BLaER1 treated with 17β-estradiol and CSF1 and Interleukin-3, amounts not matched to agents 10 nM and 100 nM (cell line): ENCODE measurements around the gene OR5AP2.
"Not testable (repeated sequence)": the region's sequence is repeated elsewhere in the genome, so short reads cannot be mapped to it uniquely, and the experiment has no call there.

Source experiments
- H3K27ac ChIP-seq, 11 experiments: shearing (Covaris generic); formaldehyde crosslinking; 2 replicates each; pipeline ENCODE4 v1.8.1; 2022
- H3K27me3 ChIP-seq, 11 experiments: shearing (Covaris generic); formaldehyde crosslinking; 2 replicates each; pipeline ENCODE4 v1.8.1; 2022
- H3K36me3 ChIP-seq, 11 experiments: shearing (Covaris generic); formaldehyde crosslinking; 2 replicates each; pipeline ENCODE4 v1.8.1; 2022
- H3K4me1 ChIP-seq, 10 experiments: shearing (Covaris generic); formaldehyde crosslinking; 2 replicates each; pipeline ENCODE4 v1.8.1; 2022
- H3K4me2 ChIP-seq, 11 experiments: shearing (Covaris generic); formaldehyde crosslinking; 2 replicates each; pipeline ENCODE4 v1.8.1; 2022
- H3K4me3 ChIP-seq, 10 experiments: shearing (Covaris generic); formaldehyde crosslinking; 2 replicates each; pipeline ENCODE4 v1.8.1; 2022
- H3K9ac ChIP-seq, 11 experiments: shearing (Covaris generic); formaldehyde crosslinking; 2 replicates each; pipeline ENCODE4 v1.8.1; 2022
- H3K9me3 ChIP-seq, 11 experiments: shearing (Covaris generic); formaldehyde crosslinking; replicated peaks in 1 of 11; 2 replicates each; pipeline ENCODE4 v1.8.1; 2022
- H4K20me1 ChIP-seq, 11 experiments: shearing (Covaris generic); formaldehyde crosslinking; 2 replicates each; pipeline ENCODE4 v1.8.1; 2022
- Cebpa-rat ChIP-seq, 11 experiments: shearing (Covaris generic); IDR thresholded peaks; 2 replicates each; pipeline ENCODE4 v1.8.1; 2022

OR5AP2 gene

GRCh38 chr11:56642339-56642738 is at the start of gene OR5AP2:
OR5AP2 (minus strand) TSS chr11:56642439; CDS start chr11:56642439, 0 bp downstream.
- no peaks in the 10 kb centered on the region for H3K27me3 ChIP-seq
- H3K4me1 ChIP-seq, result no peaks in the 10 kb centered on the region

GRCh38 chr11:56691179-56691578 is 48.9 kb upstream of the OR5AP2 start:
- H3K9ac ChIP-seq, H3K27ac ChIP-seq, H3K4me3 ChIP-seq, H3K4me1 ChIP-seq, H3K9me3 ChIP-seq, H4K20me1 ChIP-seq, H3K27me3 ChIP-seq, H3K36me3 ChIP-seq, H3K4me2 ChIP-seq: not testable (repeated sequence)

More at GRCh38 chr11:56642339-56642738, at the start of gene OR5AP2:
- Histone ChIP-seq H4K20me1 (no peaks in the 10 kb centered on the region), H3K9me3 (no peaks in the 10 kb centered on the region), H3K4me3 (no peak within 1 kb of the TSS), H3K27ac (no peak within 1 kb of the TSS), H3K9ac (no peak within 1 kb of the TSS), H3K36me3 (no peaks in the 10 kb centered on the region), H3K4me2 (no peak within 1 kb of the TSS)
- no peak for TF ChIP-seq Cebpa-rat (IDR thresholded peaks at IDR 0.05)

DNA sequence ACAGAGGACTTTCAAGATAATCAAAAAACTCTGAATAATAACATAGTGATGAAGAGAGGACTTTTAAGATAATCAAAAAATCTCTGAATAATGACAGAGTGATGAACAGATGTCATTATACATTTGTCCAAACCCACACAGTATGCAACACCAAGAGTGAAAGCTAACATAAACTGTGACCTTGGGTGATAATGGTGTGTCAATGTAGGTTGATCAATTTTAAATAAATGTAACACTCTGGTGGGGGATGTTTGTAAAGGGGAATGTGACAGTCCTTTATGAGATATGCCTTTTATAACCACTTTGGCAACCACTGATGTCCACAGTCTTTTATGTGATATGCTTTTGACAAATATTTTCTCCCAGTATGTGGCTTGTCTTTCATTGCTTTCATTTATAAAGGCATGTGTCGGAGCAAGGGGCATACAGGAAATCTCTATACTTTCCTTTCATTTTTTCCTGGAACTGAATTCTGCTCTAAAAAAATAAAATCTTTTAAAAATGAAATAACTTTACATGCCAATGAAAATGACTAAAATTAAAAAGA is 46.4 kb upstream of the OR5AP2 start:
- no peak for TF ChIP-seq Cebpa-rat (IDR thresholded peaks at IDR 0.05)
- Histone ChIP-seq H3K36me3 (no peaks in the 10 kb centered on the region), H3K27ac (no peak overlapping the region)

DNA sequence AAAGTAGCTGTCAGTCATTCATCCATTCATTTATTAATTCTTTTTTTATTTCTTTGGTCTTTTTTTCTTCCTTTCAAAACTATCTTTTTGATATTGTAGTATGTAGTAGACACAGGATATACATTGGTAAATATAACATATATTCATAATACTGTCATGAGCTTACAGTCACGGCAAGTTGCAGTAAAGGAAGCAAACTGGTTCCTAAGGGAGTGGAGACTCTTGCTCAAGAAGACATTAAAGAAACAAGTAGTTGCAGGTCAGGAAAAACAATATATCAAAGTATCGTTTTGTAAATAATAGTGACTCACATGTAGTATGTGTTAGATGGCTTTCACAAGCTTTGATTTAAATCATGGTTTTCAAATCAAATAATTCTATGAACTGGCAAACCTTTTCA is 28.7 kb upstream of the OR5AP2 start:
- H3K4me2 ChIP-seq, result no peak overlapping the region
- no peak overlapping the region for H3K4me3 ChIP-seq
- no peak overlapping the region for H3K27ac ChIP-seq
- H3K4me1 ChIP-seq, result no peaks in the 10 kb centered on the region
- no peaks in the 10 kb centered on the region for H3K27me3 ChIP-seq
- H3K9me3 ChIP-seq, result no peaks in the 10 kb centered on the region
- no peak overlapping the region for H3K9ac ChIP-seq
- H3K36me3 ChIP-seq, result no peaks in the 10 kb centered on the region
- TF ChIP-seq Cebpa-rat (IDR thresholded peaks at IDR 0.05), result no peak
- no peaks in the 10 kb centered on the region for H4K20me1 ChIP-seq

More for the DNA sequence above, 46.4 kb upstream of the OR5AP2 start:
- Histone ChIP-seq H4K20me1 (no peaks in the 10 kb centered on the region), H3K4me2 (no peak overlapping the region), H3K9me3 (no peaks in the 10 kb centered on the region), H3K4me1 (no peaks in the 10 kb centered on the region), H3K27me3 (no peaks in the 10 kb centered on the region), H3K4me3 (no peak overlapping the region), H3K9ac (no peak overlapping the region)

DNA sequence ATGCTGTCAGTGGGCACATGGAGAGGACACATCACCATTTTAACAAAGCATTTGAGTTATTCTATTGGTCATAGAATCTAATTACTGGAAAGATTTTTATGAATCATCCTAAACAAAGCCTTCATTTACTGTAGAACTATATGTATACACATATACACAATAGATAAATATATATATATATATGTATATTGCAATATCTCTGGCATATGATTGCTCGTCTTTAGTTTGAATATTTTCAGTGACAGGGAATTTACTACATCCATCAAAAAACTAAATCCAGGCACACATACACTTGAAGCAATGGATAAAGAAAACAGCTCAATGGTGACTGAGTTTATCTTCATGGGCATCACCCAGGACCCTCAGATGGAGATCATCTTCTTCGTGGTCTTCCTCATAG is 21.1 kb upstream of the OR5AP2 start, which contains the start of gene OR5AR1:
OR5AR1 (plus strand) TSS at position 301 of the 400 bp plus-strand sequence; CDS start at position 301, 0 bp downstream.
- no peak within 1 kb of the TSS for H3K9ac ChIP-seq
- no peak within 1 kb of the TSS for H3K4me3 ChIP-seq
- H3K27ac ChIP-seq, result no peak within 1 kb of the TSS
- H3K4me2 ChIP-seq, result no peak within 1 kb of the TSS
- H3K4me1 ChIP-seq, result no peaks in the 10 kb centered on the region
- H3K9me3 ChIP-seq, result no peaks in the 10 kb centered on the region
- no peaks in the 10 kb centered on the region for H3K36me3 ChIP-seq
- no peaks in the 10 kb centered on the region for H4K20me1 ChIP-seq
- no peak for TF ChIP-seq Cebpa-rat (IDR thresholded peaks at IDR 0.05)
- no peaks in the 10 kb centered on the region for H3K27me3 ChIP-seq

GRCh38 chr11:56659755-56660154 is 17.5 kb upstream of the OR5AP2 start:
- TF ChIP-seq Cebpa-rat (IDR thresholded peaks at IDR 0.05), result no peak
- H3K9me3 ChIP-seq, result no peaks in the 10 kb centered on the region
- H3K27ac ChIP-seq, result no peak overlapping the region
- H3K4me3 ChIP-seq, result no peak overlapping the region
- no peaks in the 10 kb centered on the region for H3K27me3 ChIP-seq
- no peak overlapping the region for H3K9ac ChIP-seq
- no peak overlapping the region for H3K4me2 ChIP-seq
- H3K36me3 ChIP-seq, result no peaks in the 10 kb centered on the region
- no peaks in the 10 kb centered on the region for H4K20me1 ChIP-seq
- H3K4me1 ChIP-seq, result no peaks in the 10 kb centered on the region

DNA sequence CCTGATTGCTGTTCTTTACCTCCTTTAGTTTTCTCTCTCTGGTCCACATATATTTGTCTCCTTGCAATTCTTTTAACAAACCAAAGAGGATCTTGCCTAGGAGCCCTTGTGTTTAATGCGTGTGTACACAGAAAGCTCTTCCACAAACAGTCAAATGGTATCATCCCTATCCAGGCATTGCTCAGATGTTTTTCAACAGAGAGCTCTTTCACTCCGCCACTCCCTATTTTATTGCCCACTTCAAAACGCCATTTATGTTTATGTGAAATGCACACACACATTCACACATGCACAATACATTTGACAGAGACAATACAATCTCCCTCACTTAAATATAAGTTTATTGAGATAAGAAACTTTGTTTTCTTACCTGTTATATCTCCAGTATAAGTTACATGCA is 4.7 kb downstream of the OR5AP2 start:
- Histone ChIP-seq H3K9ac (no peak overlapping the region), H3K9me3 (no peaks in the 10 kb centered on the region), H3K27me3 (no peaks in the 10 kb centered on the region), H4K20me1 (no peaks in the 10 kb centered on the region), H3K36me3 (no peaks in the 10 kb centered on the region), H3K27ac (no peak overlapping the region), H3K4me3 (no peak overlapping the region), H3K4me2 (no peak overlapping the region), H3K4me1 (no peaks in the 10 kb centered on the region)
- no peak for TF ChIP-seq Cebpa-rat (IDR thresholded peaks at IDR 0.05)

DNA sequence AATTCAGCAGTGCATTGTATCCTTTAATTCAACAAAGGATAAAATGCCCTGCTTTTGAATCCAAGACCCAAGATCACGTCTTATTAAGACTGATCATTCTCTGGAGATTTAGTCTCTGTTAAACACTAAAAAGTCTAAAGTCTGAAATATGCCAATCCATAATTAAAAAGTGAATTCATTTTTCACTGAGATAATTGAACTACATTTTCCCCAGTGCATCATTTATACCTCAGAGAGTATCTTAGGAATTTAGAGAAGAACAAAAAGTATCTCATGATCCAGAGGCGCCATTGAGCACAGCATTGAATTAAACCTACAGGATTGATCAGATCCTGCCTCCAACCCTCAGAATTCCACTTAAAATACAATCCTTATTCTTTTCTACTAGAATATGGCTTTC is 5.4 kb downstream of the OR5AP2 start:
- no peak overlapping the region for H3K4me3 ChIP-seq
- H3K4me1 ChIP-seq, result no peaks in the 10 kb centered on the region
- no peak for TF ChIP-seq Cebpa-rat (IDR thresholded peaks at IDR 0.05)
- H3K9me3 ChIP-seq, result no peaks in the 10 kb centered on the region
- H3K27me3 ChIP-seq, result no peaks in the 10 kb centered on the region
- no peaks in the 10 kb centered on the region for H4K20me1 ChIP-seq
- no peaks in the 10 kb centered on the region for H3K36me3 ChIP-seq
- no peak overlapping the region for H3K4me2 ChIP-seq
- H3K27ac ChIP-seq, result no peak overlapping the region
- no peak overlapping the region for H3K9ac ChIP-seq

DNA sequence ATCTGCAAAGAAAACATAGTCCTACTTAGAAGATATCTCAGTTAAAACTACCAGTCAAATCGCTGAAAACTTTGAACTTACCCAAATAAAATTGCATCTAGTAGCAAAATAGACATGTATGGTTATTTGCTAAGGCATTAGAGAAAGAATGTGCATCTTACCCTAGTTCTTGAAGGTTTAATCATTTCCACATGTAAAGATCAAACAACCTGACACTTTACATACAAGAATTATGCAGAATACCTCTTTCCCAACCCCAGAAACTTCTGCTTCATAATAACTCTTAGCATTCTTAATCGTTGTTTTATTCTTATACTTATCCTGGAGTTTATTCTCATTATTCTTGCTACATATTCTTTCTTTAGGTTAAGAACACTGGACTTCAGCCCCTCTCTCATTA is 9.9 kb downstream of the OR5AP2 start:
- Histone ChIP-seq H3K36me3 (no peaks in the 10 kb centered on the region), H3K27me3 (no peaks in the 10 kb centered on the region), H4K20me1 (no peaks in the 10 kb centered on the region), H3K4me1 (no peaks in the 10 kb centered on the region), H3K4me2 (no peak overlapping the region), H3K9me3 (no peaks in the 10 kb centered on the region), H3K9ac (no peak overlapping the region), H3K4me3 (no peak overlapping the region), H3K27ac (no peak overlapping the region)
- no peak for TF ChIP-seq Cebpa-rat (IDR thresholded peaks at IDR 0.05)

DNA sequence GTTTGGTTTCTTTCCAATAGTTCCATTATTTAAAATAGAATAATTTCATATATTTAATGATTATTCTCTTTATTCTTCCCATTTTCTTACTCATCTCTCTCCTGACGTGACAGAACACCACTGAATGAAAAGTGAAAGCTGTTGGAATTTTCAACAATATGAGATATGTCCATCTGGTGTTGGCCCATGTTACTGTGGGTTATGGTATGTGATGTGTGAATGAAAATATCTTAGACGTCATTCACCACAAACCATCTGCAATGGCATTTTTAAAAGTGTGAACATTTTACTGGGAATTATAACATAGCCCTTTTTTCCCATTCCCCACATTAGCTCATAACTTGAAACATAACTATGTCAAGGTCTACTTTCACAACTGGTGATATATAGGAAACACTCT is 16.3 kb downstream of the OR5AP2 start:
- Histone ChIP-seq H3K9ac (no peak overlapping the region), H3K36me3 (no peaks in the 10 kb centered on the region), H4K20me1 (no peaks in the 10 kb centered on the region), H3K27ac (no peak overlapping the region), H3K4me3 (no peak overlapping the region), H3K9me3 (no peaks in the 10 kb centered on the region), H3K27me3 (no peaks in the 10 kb centered on the region), H3K4me2 (no peak overlapping the region), H3K4me1 (no peaks in the 10 kb centered on the region)
- no peak for TF ChIP-seq Cebpa-rat (IDR thresholded peaks at IDR 0.05)
